Measurements from ENCODE around the gene CHCHD4.
A peak's percentile ranks its signal among the peaks of the same experiment; 100 is the strongest.
"Not testable (repeated sequence)": the region's sequence is repeated elsewhere in the genome, so short reads cannot be mapped to it uniquely, and the experiment has no call there.

Gene CHCHD4

DNA sequence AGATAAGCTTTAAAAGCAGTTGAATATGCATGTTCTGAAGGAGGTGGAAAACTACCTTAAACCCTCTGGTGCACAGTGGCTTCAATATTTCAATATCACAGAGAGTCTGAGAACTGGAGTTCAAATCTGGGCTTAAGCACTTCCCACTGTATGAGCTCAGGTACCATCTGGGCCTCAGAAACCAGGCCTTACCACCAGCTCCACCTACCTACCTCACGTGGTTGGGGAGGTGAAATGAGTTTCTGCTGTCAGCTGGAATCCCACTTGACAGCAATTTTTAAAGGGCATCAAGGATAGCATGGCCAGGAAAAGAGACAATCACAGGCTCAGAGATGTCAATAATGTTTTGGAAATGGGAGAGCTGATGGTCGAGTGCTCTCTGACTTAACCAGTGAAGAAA lies 5.0 kb downstream of the CHCHD4 start:
- no peak for DNase-seq (ENCODE audit: low read depth)

DNA sequence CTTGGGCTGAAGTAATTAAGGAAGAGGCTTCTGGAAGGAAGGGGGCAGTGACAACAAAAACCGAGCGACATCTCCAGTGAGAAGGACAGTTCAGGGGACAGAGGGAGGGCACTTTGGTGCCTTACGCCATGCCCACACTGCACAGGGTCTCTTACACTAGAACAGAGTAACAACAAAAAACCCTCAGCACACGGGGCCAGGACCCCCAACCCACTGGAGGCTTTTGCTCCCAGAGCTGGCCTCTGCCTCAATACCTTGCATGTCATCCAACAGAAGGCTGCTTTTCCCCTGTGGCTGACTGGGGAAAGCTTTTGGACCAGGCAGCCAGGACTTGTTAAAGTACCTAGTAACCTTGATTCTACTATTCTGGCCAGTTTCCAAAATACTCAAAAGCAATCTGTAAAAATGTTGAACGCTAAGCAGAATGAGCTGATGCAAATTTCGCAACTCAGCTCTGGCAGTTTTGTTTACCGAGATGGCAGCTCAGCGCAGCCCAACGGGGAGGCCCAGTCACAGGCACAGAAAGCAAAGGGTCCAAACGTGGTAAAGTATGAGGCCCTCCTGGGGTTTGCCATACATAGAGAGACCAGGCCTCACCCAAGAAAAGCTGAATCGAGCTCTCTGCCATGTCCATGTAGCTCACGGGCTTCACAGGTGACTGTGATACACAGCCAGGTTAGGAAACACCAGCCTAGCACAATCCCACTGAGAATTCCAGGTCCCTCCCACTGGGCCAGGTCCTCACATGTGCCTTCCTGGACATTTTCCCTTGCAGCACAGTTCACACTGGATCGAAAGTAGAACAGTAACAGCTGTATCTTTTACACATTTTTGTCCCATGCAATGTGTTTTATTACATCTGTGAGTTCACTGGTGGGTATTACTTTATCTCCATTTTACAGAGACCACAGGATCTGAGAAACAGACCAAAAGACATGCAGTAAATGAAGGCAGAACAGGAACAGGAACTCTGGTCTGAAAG lies 6.0 kb downstream of the CHCHD4 start:
- DNase-seq (ENCODE audit: low read depth), result no peak

DNA sequence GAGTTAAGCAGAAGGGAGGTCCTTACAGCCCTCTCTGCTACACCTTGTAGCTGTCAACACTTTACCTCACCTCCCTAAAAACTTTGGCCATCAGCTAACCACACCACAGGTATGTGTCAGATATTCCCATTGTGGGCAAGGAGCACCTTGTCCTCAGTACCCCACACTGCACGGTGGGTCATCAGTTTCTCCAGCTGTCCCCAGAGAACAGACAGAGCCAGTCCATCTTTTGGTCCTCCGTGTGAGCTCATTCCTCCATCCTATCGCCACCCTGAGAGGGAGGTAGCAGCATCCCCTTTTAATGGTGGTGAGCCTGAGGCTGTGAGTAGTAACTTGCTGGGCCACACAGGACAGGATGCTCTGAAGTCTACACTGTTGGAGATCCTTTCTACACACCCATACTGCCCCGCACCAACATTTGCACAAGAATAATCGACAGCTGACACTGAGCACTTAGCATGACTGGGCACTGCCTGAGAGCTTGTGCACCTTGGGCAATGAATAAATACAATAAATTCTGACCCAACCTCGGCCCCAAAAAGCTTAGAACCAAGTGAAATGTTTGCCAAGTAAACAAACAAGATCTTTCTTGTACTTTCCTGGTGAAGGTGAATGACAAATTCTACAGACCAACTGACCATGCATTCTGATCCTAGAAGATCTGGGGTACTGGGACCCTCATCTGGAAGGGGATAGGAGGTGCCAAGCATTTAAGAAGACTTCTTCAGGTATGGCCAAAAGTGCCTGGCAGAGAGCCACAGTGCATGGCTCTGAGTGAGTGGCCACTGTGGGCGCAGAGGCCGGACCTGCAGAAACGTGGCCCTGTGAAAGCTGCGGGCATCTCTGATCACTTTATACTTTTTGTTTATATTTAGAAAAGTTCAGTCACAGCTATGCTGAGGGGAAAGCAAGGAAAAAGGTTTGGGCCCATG lies 6.9 kb downstream of the CHCHD4 start:
- no peak for DNase-seq (ENCODE audit: low read depth)

DNA sequence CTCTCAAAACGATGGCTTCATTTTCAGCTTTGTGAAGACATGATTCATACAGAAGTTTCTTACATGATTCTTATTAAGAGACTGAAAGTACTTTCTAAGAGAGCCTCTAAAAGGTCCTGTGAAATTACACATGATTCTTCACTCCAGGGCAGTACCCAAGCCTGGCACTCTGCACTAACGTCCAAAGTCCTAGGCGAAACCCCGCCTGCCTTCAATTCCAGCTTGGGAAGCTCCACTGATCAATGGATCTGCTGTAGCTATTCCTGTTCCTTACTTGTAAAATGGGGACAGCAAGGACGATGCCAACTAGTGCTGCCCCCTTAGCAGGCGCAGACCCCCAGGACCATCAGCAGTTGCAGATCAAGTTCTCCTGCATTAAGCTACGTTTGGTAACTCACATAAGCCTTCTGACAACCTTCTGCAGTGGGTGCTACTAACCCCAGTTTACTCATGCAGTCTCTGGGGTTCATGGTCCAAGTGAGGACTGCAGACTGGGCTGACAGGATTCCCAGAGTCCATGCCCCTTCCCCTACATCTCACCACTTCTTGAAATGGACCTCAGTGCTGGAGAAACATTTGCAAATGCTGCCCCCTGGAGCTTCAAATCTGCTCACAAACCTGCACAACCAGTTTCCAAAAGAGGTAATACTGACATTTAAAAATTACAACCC lies 10.6 kb downstream of the CHCHD4 start:
- no peak for DNase-seq (ENCODE audit: low read depth)

DNA sequence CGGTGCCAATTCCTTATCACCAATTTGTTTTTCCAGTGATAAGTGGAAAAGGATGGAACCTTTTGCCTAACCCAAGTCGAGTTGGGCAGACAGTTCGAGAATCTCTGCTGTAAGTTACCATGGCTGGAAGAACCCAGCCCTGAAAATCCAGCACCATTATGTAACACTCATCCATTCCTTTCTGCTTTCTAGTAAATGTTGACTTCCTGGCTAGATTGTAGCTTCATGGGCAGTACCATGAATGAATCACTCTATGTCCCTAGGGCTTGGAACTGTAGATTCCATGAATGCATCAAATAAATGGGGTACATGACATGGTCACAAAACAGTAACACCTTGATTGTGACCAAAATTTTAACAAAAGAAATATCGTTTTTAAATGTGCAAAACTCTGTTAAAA lies 14.0 kb downstream of the CHCHD4 start:
- no peak for DNase-seq (ENCODE audit: low read depth)

DNA sequence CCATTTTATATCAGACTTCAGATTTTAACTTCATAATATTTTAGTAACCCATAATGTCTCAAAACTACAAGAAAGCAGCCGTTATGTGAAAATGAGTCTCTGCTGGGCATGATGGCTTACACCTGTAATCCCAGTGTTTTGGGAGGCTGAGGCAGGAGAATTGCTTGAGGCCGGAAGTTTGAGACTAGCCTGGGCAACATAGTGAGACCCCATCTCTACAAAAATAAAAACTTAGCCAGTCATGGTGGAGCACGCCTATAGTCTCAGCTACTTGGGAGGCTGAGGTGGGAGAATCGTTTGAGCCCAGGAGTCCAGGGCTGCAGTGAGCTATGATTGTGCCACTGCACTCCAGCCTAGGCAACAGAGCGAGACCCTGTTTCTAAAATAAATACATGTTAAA lies 14.8 kb downstream of the CHCHD4 start:
- not testable (repeated sequence) for DNase-seq (ENCODE audit: low read depth)

DNA sequence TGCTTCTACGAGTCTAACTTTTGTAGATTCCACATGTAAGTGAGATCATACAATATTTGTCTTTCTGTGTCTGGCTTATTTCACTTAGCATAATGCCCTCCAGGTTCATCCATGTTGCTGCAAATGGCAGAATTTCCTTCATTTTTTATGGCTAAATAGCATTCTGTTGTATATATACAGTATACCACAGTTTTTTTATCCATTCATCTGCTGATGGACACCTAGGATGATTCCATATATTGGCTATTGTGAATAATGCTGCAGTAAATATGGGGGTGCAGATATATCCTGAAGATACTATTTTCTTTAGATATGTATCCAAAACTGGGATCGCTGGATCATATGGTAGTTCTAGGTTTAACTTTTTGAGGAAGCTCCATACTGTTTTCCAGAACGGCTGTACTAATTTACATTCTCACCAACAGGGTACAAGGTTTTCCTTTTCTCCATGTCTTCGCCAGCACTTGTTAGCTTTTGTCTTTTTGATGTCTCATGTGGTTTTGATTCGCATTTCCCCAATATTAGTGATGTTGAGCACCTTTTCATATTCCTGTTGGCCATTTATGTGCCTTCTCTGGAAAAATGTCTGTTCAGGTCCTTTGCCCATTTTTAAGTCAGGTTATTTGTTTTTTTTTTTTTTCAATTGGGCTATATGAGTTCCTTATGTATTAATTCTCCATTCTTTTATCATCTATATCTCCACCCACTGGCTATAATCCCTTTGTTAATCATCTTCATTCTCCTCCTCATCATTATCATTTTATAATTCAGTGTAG lies 26.9 kb downstream of the CHCHD4 start:
- DNase-seq (ENCODE audit: low read depth), result no peak

DNA sequence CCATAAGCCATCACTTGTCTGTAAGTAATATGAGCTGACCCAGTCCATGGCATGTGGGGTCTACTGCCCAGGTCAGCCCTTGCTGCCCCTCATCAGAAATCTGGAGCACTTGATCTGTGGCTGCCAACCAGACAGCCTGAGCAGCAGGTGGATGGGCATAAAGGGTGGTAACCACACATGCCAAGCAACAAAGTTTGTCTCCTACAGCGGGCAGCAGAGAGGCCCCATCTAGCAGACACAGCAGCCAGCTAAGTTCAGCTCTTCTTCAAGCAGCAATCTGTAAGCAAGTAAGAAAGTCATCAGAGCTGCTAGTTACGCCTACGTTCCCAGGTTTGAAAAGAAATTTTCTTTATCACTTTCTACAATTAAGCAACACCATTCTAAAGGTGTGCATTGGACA lies 27.9 kb downstream of the CHCHD4 start:
- no peak for DNase-seq (ENCODE audit: low read depth)

DNA sequence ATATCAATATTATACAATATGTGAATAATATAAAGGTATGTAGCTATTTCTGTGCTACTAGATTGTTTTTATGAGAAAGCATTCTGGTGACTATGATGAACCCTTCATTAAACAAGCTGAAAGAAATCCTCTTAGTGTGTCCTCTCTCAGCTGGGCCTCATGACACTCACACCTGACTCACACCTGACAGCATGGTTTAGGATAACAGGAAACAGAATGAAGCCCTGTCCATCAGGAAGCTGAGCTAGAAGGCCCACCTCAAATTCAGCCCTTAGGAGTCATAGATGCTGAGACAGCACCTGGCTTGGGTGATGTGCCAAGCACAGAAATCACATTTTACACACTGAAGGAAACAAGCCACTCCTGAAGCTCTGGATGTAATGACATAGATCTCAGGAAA lies 30.8 kb downstream of the CHCHD4 start:
- DNase-seq (ENCODE audit: low read depth), result no peak

DNA sequence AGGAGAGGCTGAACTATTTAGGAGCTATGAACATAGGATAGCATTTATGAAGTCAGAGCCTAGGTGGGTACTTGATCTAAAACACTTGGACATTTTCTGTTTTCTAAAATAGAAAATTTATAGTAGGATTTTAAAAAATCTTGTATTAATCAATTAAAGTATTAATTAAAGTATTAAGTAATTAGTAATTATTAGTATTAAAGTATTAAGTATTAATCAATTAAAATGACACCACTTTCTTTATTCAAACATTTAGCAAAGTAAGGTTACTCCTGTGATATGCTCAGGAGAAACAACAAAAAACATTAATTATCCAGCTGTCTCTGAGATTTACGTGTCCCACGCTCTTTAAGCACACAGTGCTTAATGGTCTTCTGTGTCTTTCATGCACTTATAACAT lies 32.2 kb downstream of the CHCHD4 start:
- DNase-seq (ENCODE audit: low read depth), result no peak

DNA sequence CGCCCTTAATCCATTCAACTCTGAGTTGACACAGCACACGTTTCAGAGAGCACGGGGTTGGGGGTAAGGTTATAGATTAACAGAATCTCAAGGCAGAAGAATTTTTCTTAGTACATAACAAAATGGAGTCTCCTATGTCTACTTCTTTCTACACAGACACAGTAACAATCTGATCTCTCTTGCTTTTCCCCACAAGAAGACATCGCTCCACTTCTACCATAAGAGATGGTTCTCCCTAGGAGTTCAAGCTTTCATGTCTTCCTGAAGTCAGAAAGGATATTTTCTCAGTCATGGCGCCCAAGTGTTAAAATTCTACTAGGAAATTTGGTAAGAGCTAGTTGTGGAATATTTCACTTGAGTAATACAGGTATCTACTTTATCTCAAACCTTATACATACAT lies 32.7 kb downstream of the CHCHD4 start:
- not testable (repeated sequence) for DNase-seq (ENCODE audit: low read depth)

DNA sequence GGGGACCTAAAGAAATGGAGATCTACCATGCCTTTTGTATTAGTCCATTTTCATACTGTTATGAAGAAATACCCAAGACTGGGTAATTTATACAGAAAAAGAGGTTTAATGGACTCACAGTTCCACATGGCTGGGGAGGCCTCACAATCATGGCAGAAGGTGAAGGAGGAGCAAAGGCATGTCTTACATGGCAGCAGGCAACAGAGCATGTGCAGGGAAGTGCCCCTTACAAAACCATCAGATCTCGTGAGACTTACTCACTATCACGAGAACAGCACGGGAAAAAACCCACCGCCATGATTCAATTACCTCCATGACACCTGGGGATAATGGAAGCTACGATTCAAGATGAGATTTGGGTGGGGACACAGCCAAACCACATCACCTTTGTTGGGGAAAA lies 37.2 kb downstream of the CHCHD4 start:
- not testable (repeated sequence) for DNase-seq (ENCODE audit: low read depth)

DNA sequence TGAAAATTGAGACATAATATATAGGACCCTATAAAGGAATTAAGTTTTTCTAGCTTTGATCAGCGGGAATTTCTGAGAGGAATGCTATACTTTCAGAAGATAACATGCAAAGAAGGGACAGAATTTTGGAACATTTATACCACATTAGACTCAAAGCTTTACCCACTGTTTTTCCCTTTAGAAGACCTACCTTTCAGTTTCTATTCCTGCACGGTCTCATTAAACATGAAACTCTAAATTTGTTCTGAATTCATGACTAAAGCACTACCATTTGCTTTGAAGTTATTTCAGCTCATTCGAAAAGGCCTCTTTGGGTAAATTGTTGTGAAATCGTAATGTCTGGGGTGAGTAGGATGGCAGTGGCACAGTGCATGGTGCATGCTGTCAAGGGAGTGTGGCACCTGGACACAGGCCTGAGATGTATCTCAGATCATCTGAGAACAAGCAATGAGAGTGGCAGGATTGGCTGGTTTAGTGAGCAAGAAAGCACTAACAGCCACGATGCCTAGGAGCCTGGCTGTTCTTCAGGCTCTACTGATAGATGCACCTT lies 42.5 kb downstream of the CHCHD4 start:
- peak; percentile 4 for DNase-seq (ENCODE audit: low read depth)

DNA sequence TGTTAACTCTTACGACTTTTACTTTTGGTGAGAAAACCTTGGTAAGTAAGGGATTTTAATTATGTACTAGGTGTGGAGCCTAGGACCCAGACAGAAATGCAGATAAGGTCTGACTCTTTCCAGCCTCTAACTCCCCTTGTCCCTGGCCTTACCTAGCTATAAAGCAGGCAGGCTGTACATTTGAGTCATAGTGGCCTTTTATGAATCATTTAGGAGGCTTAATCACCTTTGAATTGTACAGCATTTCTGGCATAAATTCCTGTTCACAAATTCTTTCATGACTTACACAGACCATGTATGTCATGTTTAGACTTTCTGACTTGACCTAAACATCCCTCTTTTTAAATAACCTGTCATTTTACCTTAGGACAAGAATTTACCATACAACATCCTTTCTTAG lies 47.4 kb downstream of the CHCHD4 start:
- no peak for DNase-seq (ENCODE audit: low read depth)

DNA sequence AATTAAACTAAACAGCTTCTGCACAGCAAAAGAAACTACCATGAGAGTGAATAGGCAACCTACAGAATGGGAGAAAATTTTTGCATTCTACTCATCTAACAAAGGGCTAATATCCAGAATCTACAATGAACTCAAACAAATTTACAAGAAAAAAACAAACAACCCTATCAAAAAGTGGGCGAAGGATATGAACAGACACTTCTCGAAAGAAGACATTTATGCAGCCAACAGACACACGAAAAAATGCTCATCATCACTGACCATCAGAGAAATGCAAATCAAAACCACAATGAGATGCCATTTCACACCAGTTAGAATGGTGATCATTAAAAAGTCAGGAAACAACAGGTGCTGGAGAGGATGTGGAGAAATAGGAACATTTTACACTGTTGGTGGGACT lies 49.4 kb downstream of the CHCHD4 start:
- DNase-seq (ENCODE audit: low read depth), result not testable (repeated sequence)

DNA sequence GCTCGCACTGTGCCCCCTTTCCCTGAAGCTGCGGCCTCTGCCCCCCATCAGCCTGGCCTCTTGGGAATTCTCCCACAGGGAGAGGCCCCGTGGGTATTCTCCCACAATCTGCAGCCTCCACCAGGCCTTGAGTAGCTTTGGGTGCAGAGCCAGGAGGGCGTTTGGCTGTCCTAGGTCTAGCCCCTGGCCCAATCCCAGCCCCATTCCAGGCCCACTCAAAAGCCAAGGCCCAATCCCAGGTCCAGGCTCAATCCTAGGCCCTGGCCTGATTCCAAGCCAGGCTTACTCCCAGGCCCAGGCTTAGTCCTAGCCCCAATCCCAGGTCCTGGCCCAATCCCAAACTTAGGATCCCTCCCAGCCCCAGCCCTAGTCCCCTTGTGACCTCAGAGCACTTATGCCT lies 59.8 kb downstream of the CHCHD4 start:
- DNase-seq (ENCODE audit: low read depth), result no peak

DNA sequence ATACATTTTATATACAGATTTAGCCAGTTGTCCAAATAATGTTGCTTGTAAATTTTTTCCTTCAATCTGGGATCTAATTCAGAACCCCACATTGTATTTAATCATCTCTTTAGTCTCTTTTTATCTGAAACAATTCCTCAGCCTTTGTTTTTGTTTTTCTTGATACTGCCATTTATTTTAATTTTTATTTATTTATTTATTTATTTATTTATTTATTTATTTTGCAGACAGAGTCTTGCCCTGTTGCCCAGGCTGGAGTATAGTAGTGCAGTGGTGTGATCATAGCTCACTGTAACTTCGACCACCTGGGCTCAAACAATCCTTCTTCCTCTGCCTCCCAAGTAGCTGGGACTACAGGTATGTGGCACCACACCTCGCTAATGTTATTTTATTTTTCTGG lies 61.5 kb downstream of the CHCHD4 start:
- DNase-seq (ENCODE audit: low read depth), result no peak
